ENCODE results near the gene TLR9.
"Not testable (repeated sequence)": the region's sequence is repeated elsewhere in the genome, so short reads cannot be mapped to it uniquely, and the experiment has no call there.

Gene TLR9

GRCh38 chr3:52194485-52195290, 30.8 kb downstream of the TLR9 start:
- no peak for DNase-seq (ENCODE audit: low read depth)

GRCh38 chr3:52193065-52193464, 32.4 kb downstream of the TLR9 start:
- DNase-seq (ENCODE audit: low read depth): no peak

- DNase-seq (ENCODE audit: low read depth): no peak
Observed at GRCh38 chr3:52191663-52192062, 33.8 kb downstream of the TLR9 start.

- DNase-seq (ENCODE audit: low read depth): no peak
Observed at GRCh38 chr3:52190294-52191074, 35.0 kb downstream of the TLR9 start.

GRCh38 chr3:52188556-52188955, 36.9 kb downstream of the TLR9 start:
- no peak for DNase-seq (ENCODE audit: low read depth)

GRCh38 chr3:52186729-52187128, 38.7 kb downstream of the TLR9 start:
- no peak for DNase-seq (ENCODE audit: low read depth)

GRCh38 chr3:52185837-52186236, 39.6 kb downstream of the TLR9 start:
- no peak for DNase-seq (ENCODE audit: low read depth)

- no peak for DNase-seq (ENCODE audit: low read depth)
Observed at GRCh38 chr3:52185311-52185710, 40.1 kb downstream of the TLR9 start.

- no peak for DNase-seq (ENCODE audit: low read depth)
Observed at GRCh38 chr3:52184690-52185089, 40.8 kb downstream of the TLR9 start.

- no peak for DNase-seq (ENCODE audit: low read depth)
Observed at GRCh38 chr3:52183786-52184445, 41.5 kb downstream of the TLR9 start.

GRCh38 chr3:52182691-52183090, 42.8 kb downstream of the TLR9 start:
- DNase-seq (ENCODE audit: low read depth): no peak

- DNase-seq (ENCODE audit: low read depth): no peak
Observed at GRCh38 chr3:52182196-52182595, 43.2 kb downstream of the TLR9 start.

GRCh38 chr3:52181543-52181942, 43.9 kb downstream of the TLR9 start:
- no peak for DNase-seq (ENCODE audit: low read depth)

GRCh38 chr3:52178537-52178936, 46.9 kb downstream of the TLR9 start:
- DNase-seq (ENCODE audit: low read depth): no peak

GRCh38 chr3:52178126-52178525, 47.3 kb downstream of the TLR9 start:
- not testable (repeated sequence) for DNase-seq (ENCODE audit: low read depth)

GRCh38 chr3:52177701-52178042, 47.8 kb downstream of the TLR9 start:
- no peak for DNase-seq (ENCODE audit: low read depth)

GRCh38 chr3:52176951-52177700, 48.3 kb downstream of the TLR9 start:
- no peak for DNase-seq (ENCODE audit: low read depth)

- DNase-seq (ENCODE audit: low read depth): no peak
Observed at GRCh38 chr3:52176180-52176752, 49.2 kb downstream of the TLR9 start.

- DNase-seq (ENCODE audit: low read depth): no peak
Observed at GRCh38 chr3:52175416-52176179, 49.8 kb downstream of the TLR9 start.

GRCh38 chr3:52174896-52175295, 50.5 kb downstream of the TLR9 start:
- DNase-seq (ENCODE audit: low read depth): no peak

GRCh38 chr3:52173101-52173500, 52.3 kb downstream of the TLR9 start:
- no peak for DNase-seq (ENCODE audit: low read depth)
